T-helper 1 cell treated with Interleukin-12 subunit alpha and Interleukin-12 subunit beta and Interleukin-4 antibody, amounts not matched to agents 30 ng/mL and 1 ng/mL, for 36 hours (primary cell): ENCODE data around the gene PPP1R13L. TPM values are rescaled to one million over a fixed set of nuclear protein-coding genes. Genes with fewer than 3 reads are reported as not detected.

Experiments used
- intact Hi-C: fragments of 100-400 bp; cut with micrococcal nuclease; formaldehyde crosslinking; loops from one replicate; pipeline ENCODE4 v1.15.1; 2024
- total RNA-seq: library from RNA; stranded (reverse); gene quantifications from 2 replicates; pipeline ENCODE4 v1.2.3, GENCODE V29; 2022

PPP1R13L gene, protein sequence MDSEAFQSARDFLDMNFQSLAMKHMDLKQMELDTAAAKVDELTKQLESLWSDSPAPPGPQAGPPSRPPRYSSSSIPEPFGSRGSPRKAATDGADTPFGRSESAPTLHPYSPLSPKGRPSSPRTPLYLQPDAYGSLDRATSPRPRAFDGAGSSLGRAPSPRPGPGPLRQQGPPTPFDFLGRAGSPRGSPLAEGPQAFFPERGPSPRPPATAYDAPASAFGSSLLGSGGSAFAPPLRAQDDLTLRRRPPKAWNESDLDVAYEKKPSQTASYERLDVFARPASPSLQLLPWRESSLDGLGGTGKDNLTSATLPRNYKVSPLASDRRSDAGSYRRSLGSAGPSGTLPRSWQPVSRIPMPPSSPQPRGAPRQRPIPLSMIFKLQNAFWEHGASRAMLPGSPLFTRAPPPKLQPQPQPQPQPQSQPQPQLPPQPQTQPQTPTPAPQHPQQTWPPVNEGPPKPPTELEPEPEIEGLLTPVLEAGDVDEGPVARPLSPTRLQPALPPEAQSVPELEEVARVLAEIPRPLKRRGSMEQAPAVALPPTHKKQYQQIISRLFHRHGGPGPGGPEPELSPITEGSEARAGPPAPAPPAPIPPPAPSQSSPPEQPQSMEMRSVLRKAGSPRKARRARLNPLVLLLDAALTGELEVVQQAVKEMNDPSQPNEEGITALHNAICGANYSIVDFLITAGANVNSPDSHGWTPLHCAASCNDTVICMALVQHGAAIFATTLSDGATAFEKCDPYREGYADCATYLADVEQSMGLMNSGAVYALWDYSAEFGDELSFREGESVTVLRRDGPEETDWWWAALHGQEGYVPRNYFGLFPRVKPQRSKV
- 10.6 and 11.8 TPM in 2 replicates for total RNA-seq

DNA sequence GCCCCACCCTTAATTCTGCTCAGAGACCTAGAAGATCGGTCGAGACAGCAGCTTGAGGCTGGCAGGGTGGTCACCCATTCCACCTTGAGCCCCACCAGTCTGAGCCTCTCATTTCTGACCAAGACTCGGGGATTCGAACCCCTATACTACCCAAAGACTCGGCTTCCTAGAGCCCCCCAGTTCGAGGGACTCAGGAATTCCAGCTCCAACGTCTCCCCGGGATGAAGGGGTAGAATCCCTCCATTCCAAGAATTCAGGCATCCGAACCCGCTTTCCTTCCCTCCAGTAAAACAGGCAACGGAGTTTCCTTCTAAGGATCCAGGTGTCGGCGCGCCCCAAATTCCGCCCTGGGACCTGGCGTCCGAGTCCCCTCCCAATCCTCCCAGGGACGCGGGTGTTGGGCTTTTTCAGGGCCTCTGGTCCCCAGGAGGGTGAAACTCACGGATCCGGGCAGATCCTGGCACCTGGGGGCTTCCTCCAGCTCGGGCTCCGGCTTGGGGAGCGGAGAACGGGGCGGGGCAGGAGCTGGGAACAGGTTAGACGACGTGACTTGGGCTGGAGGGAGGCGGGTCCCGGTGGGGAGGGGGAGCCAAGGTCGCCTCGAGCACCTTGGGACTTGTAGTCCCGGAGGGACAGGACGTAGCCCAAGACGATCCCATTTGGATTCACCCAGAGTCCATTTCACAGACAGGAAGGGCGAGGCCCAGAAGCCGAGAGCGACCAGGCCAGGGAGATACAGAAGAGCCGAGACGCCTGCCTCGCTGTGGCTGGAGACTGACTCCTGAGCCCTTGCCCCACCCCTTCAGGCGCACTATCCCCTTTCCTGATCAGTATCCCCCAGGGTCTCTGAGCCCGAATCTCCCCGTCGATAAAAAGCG lies at the start of gene PPP1R13L:
Gene PPP1R13L (minus strand): TSS at position 513 of the 878 bp plus-strand sequence. CDS start 6,751 bp downstream, outside the sequence.
- intact Hi-C loops: loop anchor here (1.0 to 5.0 kb wide), 4 partner anchors 81 to 402 kb away; partner anchors contain the start of genes BLOC1S3, PPP1R37, RELB and TRAPPC6A

DNA sequence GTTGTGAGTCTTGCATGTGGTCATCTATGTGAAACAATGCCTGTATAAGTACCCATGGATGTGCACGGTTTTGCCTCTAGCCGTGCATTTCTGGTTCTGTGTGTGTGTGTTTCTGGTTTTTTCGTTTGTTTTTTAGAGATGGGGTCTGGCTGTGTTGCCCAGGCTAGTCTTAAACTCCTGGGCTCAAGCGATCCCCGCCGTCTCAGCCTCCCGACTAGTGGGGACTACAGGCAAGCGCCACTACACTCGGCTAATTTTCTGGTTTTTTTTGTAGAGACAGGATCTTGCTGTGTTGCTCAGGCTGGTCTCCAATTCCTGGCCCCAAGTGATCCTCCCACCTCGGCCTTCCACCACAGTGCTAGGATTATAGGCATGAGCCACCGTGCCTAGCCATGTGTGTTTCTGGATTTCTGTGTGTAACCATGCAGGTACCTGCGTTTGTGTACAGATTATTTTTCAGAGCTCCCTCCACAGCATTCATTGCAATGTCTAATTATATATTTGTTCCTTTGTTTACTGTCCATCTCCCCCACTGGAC lies 47.0 kb upstream of the PPP1R13L start:
- intact Hi-C loops: loop anchor here (1.0 kb wide), 2 partner anchors 9 to 15 kb away; partner anchors contain the start of gene FOSB

- intact Hi-C loops: loop anchor here (1.0 kb wide), 2 partner anchors 8 to 16 kb away; partner anchors contain the start of gene FOSB
Observed at GRCh38 chr19:45451131-45451849, 46.4 kb upstream of the PPP1R13L start.

- intact Hi-C loops: loop anchor here (1.0 kb wide), 2 partner anchors 11 to 28 kb away; no protein-coding TSS in a partner anchor
Observed at GRCh38 chr19:45450012-45450333, 45.1 kb upstream of the PPP1R13L start.

GRCh38 chr19:45448887-45449299 lies 44.0 kb upstream of the PPP1R13L start:
- intact Hi-C loops: no loop called here

GRCh38 chr19:45448425-45448756 lies 43.5 kb upstream of the PPP1R13L start:
- intact Hi-C loops: no loop called here

DNA sequence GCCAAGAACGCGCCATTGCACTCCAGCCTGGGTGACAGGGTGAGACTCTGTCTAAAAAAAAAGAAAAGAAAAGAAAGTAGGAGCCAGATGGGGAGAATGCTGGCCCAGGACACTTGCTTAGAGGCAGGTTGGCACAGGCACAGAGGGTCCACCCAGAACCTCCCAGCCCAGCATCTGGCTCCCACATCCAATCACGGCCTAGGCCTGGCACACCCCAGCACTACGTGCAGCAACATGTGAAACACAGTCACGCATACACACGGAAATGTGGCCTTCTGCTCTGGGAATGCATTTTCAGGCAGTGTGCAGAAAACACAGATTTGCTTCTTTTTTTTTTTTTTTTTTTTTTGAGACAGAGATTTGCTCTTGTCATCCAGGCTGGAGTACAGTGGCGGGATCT lies 42.1 kb upstream of the PPP1R13L start:
- intact Hi-C loops: loop anchor here (1.0 kb wide), 1 partner anchor 31 kb away; no protein-coding TSS in a partner anchor

DNA sequence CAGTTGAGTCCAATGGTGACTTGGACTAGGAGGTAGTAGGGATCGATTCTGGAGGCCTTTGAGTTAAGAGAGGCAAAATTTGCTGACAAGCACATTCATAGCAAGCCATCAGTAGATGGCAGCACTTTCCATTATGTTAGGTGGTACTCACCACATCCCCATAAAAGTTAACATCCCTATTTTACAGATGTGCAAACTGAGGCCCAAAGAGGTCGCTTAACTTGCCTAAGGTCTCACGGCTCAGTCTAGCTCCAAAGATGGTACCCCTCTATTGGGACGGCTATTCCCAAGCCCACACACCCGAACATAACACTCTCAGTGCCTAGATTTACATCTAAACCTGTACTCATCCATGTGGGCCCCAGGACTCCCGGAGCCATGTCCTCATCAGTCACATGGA lies 41.4 kb upstream of the PPP1R13L start:
- intact Hi-C loops: loop anchor here (1.0 kb wide), 1 partner anchor 32 kb away; no protein-coding TSS in a partner anchor

- intact Hi-C loops: no loop called here
Observed at GRCh38 chr19:45445139-45445538, 40.3 kb upstream of the PPP1R13L start.

DNA sequence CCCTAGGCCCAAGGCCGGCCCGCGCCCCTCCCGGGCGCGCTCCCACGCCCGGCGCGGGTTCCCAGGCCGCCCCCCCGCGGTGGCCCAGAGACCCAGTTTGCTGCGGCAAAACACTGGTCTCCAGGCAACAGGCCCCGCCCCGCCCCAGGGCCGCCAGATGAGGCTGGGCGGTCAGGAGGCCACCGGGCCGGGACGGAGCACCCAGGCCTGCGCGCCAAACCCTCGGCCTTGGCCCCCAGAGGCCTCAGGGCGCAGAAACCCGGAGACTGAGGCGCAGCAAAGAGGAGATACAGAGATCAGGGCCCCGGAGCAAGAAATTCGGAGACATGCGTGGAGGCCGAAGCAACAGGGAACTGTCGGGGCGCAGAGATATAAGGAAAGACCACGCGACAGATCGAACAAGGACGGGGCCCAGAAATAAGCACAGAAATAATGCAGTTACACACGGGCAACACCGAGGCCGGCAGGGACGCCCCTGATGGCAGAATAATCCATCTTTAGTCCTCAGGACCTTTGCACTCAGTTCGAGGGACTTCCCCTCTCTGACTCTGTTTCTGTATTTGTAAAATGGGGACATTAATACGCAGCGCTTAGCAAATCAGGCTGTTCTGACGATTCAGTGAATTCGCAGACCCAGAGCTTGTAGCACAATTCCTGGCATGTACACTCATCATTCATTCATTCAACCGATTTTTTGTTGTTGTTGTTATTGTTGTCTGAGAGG lies 39.6 kb upstream of the PPP1R13L start:
- intact Hi-C loops: no loop called here

DNA sequence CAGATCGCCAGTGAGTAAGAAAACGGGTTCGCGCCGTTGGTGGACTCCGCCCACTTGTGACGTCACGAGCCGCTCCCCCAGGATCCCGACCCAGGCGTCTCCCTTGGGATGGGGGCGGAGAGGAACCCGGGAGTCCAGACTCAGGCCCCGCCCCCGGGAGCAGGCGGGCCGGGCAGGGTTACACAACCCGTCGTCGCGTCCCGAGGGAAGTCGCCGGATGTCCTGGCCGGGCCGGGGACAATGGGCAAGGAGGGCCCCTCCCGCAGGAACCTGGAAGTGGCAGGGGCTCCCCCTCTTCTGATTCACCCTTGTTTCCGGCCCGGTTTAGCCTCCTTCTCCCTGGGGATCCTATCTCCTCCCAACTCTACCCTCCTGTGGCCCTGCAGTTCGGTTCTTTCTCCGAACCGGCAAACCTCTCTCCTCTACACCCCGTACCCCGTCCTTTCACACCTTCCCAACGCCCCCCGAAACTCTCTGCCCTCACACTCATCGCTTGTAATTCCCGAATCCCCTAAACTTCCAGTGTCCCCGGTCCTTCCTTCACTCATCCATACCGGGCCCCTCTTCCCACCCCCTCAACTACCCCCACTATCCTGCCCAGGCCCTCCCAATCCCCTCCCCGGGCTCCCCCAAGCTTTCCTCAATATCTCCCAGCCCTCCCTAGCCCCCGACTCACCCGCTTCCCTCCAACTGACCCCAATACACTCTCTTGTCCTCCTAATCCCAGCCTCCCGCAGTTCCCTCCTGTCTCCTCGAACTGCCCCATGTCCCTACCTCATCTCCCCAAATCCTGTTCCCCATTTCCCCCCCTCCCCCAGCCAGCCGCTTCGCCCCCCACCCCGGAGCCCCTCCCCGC lies 38.8 kb upstream of the PPP1R13L start:
- intact Hi-C loops: loop anchor here (1.0 kb wide), 1 partner anchor 8 kb away; no protein-coding TSS in a partner anchor

DNA sequence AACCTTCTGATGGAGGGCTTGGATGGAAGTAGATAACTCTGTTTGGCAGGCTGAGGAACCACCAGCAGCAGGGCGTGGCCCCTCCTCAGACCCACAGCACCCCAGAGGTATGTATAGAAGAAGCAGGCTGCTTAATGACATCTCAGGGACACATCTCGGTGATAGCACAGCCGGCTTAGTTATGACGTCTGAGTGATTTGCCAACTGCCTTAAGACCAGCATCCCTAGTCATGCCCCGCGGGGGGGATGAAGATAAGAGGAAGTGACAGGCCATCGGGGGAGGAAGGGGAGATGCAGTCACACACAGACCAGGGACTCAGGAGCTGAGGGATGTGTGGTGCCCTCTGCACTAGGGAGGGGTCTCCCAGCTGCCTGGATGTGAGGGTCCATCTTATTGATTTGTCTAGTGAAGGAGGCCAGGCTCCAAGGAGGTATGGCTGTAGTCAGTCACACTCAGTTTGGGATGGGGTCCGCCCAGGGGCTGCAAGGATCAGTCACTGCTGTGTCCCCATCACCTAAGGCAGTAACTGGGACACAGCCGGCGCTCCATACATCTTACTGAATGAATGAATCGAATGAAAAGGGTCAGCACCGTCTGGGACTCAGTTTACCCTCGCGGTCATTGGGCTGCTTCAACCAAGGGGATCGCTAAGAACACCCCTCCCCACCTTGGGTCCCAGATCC lies 38.1 kb upstream of the PPP1R13L start:
- intact Hi-C loops: loop anchor here (1.0 kb wide), 1 partner anchor 8 kb away; no protein-coding TSS in a partner anchor

DNA sequence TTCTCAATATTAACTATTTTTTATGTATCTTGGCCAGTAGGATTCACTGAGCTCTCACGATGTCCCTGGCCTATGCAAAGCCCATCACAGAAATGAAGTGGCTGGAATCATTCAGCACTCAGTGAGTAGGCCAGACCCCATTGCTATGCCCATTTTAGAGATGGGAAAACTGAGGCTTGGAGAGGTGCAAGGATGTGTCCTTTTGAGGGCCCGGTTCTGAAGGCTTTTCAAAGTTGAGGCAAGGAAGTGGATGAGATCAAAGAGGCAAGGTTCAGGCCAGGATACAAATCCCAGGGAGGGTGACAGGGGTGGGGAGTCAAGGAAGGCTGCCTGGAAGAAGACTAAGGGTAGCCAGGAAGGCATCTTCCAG lies 37.5 kb upstream of the PPP1R13L start:
- intact Hi-C loops: no loop called here

GRCh38 chr19:45440873-45441654 lies 36.2 kb upstream of the PPP1R13L start:
- intact Hi-C loops: no loop called here

- intact Hi-C loops: no loop called here
Observed at GRCh38 chr19:45440259-45440638, 35.4 kb upstream of the PPP1R13L start.

- intact Hi-C loops: loop anchor here (1.0 to 5.0 kb wide), 6 partner anchors 11 to 203 kb away; partner anchors contain the start of gene FOSB
Observed at GRCh38 chr19:45439569-45440258, 34.8 kb upstream of the PPP1R13L start.
